ENCODE results near the gene PACS1.

Gene PACS1

DNA sequence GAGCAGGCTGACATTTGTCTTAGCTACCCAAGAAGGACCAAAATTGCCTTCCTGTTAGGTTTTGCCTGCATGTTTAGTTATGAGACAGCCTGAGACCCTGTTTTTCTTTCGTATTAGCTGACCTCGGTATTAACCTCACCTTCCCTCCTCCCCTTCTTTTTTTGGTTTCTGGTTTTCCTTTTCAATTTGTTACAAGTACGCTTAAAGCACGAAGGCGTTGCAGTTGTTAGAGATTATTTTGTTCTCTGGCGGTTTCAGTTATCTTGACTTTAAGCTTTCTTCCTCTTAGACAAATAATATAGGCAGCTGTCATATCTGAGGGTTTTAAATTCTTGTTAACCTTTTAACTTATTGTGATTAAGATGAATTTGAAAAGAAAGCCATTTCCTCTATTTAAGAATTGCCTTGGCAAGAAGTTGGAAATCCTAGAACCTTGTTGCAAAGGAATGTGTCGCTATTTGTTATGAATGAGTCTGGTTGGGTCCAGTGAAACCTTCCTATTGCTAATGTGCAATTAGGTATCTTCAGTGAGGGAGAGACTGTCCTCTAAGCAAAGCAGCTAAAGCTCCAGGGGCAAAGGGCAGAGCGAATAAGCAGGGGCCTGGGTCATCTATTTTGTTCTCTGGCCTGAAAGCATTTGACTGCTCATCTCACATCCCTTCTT lies 45.7 kb downstream of the PACS1 start:
- Histone ChIP-seq H4K20me1 (ENCODE audit: control insufficient read depth, insufficient read depth, low read depth, low read length) (no peaks in the 10 kb centered on the region), H3K9me2 (replicated peaks; ENCODE audit: control insufficient read depth, low read length) (no peaks in the 10 kb centered on the region), H3K4me2 (ENCODE audit: low read length) (peak overlapping the region; percentile 77), H3K27me3 (ENCODE audit: control insufficient read depth, low read length) (no peaks in the 10 kb centered on the region), H3K79me2 (ENCODE audit: control insufficient read depth, low read length) (peaks cover 96% of the 10 kb centered on the region), H3K9me3 (ENCODE audit: control insufficient read depth, insufficient read depth, low read length) (no peaks in the 10 kb centered on the region), H3K4me1 (ENCODE audit: control insufficient read depth, low read length) (peaks cover 94% of the 10 kb centered on the region), H3K36me3 (ENCODE audit: control insufficient read depth, low read length) (no peaks in the 10 kb centered on the region), H3K27ac (ENCODE audit: low read depth, low read length) (peak overlapping the region; percentile 82), H3K4me3 (ENCODE audit: low read length) (peak overlapping the region; percentile 62), H3F3A (ENCODE audit: control insufficient read depth, insufficient read depth) (peaks cover 36% of the 10 kb centered on the region)
- TF ChIP-seq EZH2phosphoT487 (IDR thresholded peaks at IDR 0.05; ENCODE audit: borderline replicate concordance, low read length) (no peak), CTCF (IDR thresholded peaks at IDR 0.05; ENCODE audit: low read depth, low read length, poor library complexity, severe bottlenecking) (no peak)

DNA sequence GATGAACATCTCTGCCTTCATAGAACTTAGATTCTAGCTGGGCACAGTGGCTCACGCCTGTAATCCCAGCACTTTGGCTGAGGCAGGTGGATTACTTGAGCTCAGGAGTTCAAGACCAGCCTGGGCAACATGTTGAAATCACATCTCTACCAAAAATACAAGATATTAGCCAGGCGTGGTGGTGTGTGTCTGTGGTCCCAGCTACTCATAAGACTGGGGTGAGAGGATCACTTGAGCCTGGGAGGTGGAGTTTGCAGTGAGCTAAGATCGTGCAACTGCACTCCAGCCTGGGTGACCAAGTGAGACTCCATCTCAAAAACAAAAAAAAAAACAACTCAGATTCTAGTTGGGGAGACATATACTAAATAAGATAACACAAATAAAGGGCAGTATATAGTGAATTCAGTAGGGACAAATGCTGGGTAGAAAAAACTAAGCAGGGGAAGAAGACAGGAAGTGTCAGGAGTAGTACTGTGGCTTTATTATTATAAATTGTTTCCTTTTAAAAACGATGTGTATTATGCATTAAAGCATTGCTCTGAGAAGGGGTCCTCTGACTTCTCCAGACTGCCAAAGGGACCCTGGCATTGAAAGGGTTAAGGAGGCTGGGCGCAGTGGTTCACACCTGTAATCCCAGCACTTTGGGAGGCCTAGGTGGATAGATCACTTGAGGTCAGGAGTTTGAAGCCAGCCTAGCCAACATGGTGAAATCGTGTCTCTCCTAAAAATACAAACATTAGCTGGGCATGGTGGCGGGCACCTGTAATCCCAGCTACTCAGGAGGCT lies 46.7 kb downstream of the PACS1 start:
- Histone ChIP-seq H3K79me2 (ENCODE audit: control insufficient read depth, low read length) (peaks cover 96% of the 10 kb centered on the region), H3K27ac (ENCODE audit: low read depth, low read length) (peak overlapping the region; percentile 82), H3K4me1 (ENCODE audit: control insufficient read depth, low read length) (peaks cover 94% of the 10 kb centered on the region), H3F3A (ENCODE audit: control insufficient read depth, insufficient read depth) (peaks cover 36% of the 10 kb centered on the region), H3K4me2 (ENCODE audit: low read length) (peak overlapping the region; percentile 77), H3K4me3 (ENCODE audit: low read length) (peak overlapping the region; percentile 62), H4K20me1 (ENCODE audit: control insufficient read depth, insufficient read depth, low read depth, low read length) (no peaks in the 10 kb centered on the region), H3K27me3 (ENCODE audit: control insufficient read depth, low read length) (no peaks in the 10 kb centered on the region), H3K9me2 (replicated peaks; ENCODE audit: control insufficient read depth, low read length) (no peaks in the 10 kb centered on the region), H3K9me3 (ENCODE audit: control insufficient read depth, insufficient read depth, low read length) (no peaks in the 10 kb centered on the region), H3K36me3 (ENCODE audit: control insufficient read depth, low read length) (no peaks in the 10 kb centered on the region)
- TF ChIP-seq CTCF (IDR thresholded peaks at IDR 0.05; ENCODE audit: low read depth, low read length, poor library complexity, severe bottlenecking) (no peak), EZH2phosphoT487 (IDR thresholded peaks at IDR 0.05; ENCODE audit: borderline replicate concordance, low read length) (no peak)

DNA sequence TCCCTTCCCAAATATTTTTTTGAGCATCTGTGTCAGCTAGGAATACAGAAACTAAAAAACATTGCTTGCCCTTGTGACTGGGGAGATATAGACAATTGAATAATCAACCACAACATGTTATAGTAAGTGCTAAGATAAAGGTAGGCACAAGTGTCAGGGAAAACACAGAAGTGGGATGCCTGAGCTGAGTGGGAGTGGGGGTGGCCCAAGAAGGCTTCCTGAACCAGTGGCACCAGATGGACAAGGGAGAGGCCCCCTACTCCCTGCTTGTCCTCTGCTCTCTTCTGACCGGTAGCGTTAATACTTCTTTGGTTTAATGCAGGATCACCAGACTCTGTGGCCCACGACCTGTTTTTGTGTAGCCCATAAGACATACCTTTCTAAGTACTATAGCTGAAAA lies 48.8 kb downstream of the PACS1 start:
- no peak overlapping the region for H3K4me3 ChIP-seq (ENCODE audit: low read length)
- TF ChIP-seq EZH2phosphoT487 (IDR thresholded peaks at IDR 0.05; ENCODE audit: borderline replicate concordance, low read length), result no peak
- TF ChIP-seq CTCF (IDR thresholded peaks at IDR 0.05; ENCODE audit: low read depth, low read length, poor library complexity, severe bottlenecking), result no peak
- H3F3A ChIP-seq (ENCODE audit: control insufficient read depth, insufficient read depth), result peaks cover 20% of the 10 kb centered on the region
- H3K79me2 ChIP-seq (ENCODE audit: control insufficient read depth, low read length), result peaks cover 87% of the 10 kb centered on the region
- peak overlapping the region; percentile 44; the same call in 1 of the 2 replicates for H3K4me2 ChIP-seq (ENCODE audit: low read length)
- no peaks in the 10 kb centered on the region for H3K36me3 ChIP-seq (ENCODE audit: control insufficient read depth, low read length)
- no peaks in the 10 kb centered on the region for H3K27me3 ChIP-seq (ENCODE audit: control insufficient read depth, low read length)
- H3K9me3 ChIP-seq (ENCODE audit: control insufficient read depth, insufficient read depth, low read length), result no peaks in the 10 kb centered on the region
- H3K27ac ChIP-seq (ENCODE audit: low read depth, low read length), result no peak overlapping the region
- no peaks in the 10 kb centered on the region for H4K20me1 ChIP-seq (ENCODE audit: control insufficient read depth, insufficient read depth, low read depth, low read length)
- H3K4me1 ChIP-seq (ENCODE audit: control insufficient read depth, low read length), result peaks cover 88% of the 10 kb centered on the region
- H3K9me2 ChIP-seq (replicated peaks; ENCODE audit: control insufficient read depth, low read length), result no peaks in the 10 kb centered on the region
